WTC11 (cell line): ENCODE results near the gene TMEM151A.

Source experiments
- ELF4 ChIP-seq: sonication (generic); formaldehyde crosslinking; IDR thresholded peaks from 2 replicates; pipeline ENCODE4 v1.8.1; 2022; ENCODE audit warnings: low read depth, mild to moderate bottlenecking, moderate library complexity, missing genetic modification reagents
- RELA ChIP-seq: sonication (generic); formaldehyde crosslinking; IDR thresholded peaks from 2 replicates; pipeline ENCODE4 v1.8.1; 2022; ENCODE audit warnings: missing genetic modification reagents, mild to moderate bottlenecking, borderline replicate concordance
- ZNF138 ChIP-seq: sonication (generic); formaldehyde crosslinking; conservative IDR thresholded peaks from 2 replicates; pipeline ENCODE4 v1.8.1; 2022; ENCODE audit warnings: mild to moderate bottlenecking, moderate library complexity, missing genetic modification reagents
- TF ChIP-seq, protein P1 (sequence below): fragments of 200-600 bp; IDR thresholded peaks from 2 replicates; pipeline ENCODE4 v1.8.0; 2022; ENCODE audit warnings: antibody characterized with exemption

GRCh38 chr11:66291706-66292542, at the start of gene TMEM151A:
- TF ChIP-seq ZNF138 (CRISPR knock-in tag) = no peak
- TF ChIP-seq, protein P1, sequence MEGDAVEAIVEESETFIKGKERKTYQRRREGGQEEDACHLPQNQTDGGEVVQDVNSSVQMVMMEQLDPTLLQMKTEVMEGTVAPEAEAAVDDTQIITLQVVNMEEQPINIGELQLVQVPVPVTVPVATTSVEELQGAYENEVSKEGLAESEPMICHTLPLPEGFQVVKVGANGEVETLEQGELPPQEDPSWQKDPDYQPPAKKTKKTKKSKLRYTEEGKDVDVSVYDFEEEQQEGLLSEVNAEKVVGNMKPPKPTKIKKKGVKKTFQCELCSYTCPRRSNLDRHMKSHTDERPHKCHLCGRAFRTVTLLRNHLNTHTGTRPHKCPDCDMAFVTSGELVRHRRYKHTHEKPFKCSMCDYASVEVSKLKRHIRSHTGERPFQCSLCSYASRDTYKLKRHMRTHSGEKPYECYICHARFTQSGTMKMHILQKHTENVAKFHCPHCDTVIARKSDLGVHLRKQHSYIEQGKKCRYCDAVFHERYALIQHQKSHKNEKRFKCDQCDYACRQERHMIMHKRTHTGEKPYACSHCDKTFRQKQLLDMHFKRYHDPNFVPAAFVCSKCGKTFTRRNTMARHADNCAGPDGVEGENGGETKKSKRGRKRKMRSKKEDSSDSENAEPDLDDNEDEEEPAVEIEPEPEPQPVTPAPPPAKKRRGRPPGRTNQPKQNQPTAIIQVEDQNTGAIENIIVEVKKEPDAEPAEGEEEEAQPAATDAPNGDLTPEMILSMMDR = no peak
- TF ChIP-seq ELF4 (CRISPR knock-in tag) = no peak
- no peak for TF ChIP-seq RELA
